HG03175 (cell line): Measurements from ENCODE around the gene EFCAB8.
"Not testable (repeated sequence)": the region's sequence is repeated elsewhere in the genome, so short reads cannot be mapped to it uniquely, and the experiment has no call there.

ENCODE experiments used
- ATAC-seq: cut with Tn5 transposase; IDR thresholded peaks from one replicate; pipeline ENCODE4 v1.9.1; 2021; ENCODE audit warnings: mild to moderate bottlenecking, moderate library complexity; ENCODE audit not compliant: unreplicated experiment

Gene EFCAB8

GRCh38 chr20:32841632-32842031 lies 17.1 kb upstream of the EFCAB8 start:
- ATAC-seq: no peak

- ATAC-seq: no peak
Measured at GRCh38 chr20:32842688-32843524, 15.8 kb upstream of the EFCAB8 start.

- no peak for ATAC-seq
Measured at GRCh38 chr20:32845786-32846185, 12.9 kb upstream of the EFCAB8 start.

- ATAC-seq: no peak
Measured at GRCh38 chr20:32846852-32847251, 11.9 kb upstream of the EFCAB8 start.

- no peak for ATAC-seq
Measured at GRCh38 chr20:32847964-32848363, 10.8 kb upstream of the EFCAB8 start.

GRCh38 chr20:32848846-32849245 lies 9.9 kb upstream of the EFCAB8 start:
- ATAC-seq: no peak

- ATAC-seq: no peak
Measured at GRCh38 chr20:32849577-32849976, 9.1 kb upstream of the EFCAB8 start.

GRCh38 chr20:32855387-32855786 lies 3.3 kb upstream of the EFCAB8 start:
- ATAC-seq: no peak

GRCh38 chr20:32858189-32858588 lies 534 bp upstream of the EFCAB8 start:
- ATAC-seq: no peak

- ATAC-seq: no peak
Measured at GRCh38 chr20:32861446-32861845, 2.7 kb downstream of the EFCAB8 start.

- ATAC-seq: no peak
Measured at GRCh38 chr20:32869562-32869961, 10.8 kb downstream of the EFCAB8 start.

GRCh38 chr20:32870526-32870925 lies 11.8 kb downstream of the EFCAB8 start:
- ATAC-seq: not testable (repeated sequence)

GRCh38 chr20:32870985-32871384 lies 12.3 kb downstream of the EFCAB8 start:
- ATAC-seq: no peak

- ATAC-seq: no peak
Measured at GRCh38 chr20:32871627-32872160, 13.0 kb downstream of the EFCAB8 start.

- no peak for ATAC-seq
Measured at GRCh38 chr20:32872266-32872665, 13.5 kb downstream of the EFCAB8 start.

- no peak for ATAC-seq
Measured at GRCh38 chr20:32875673-32876072, 16.9 kb downstream of the EFCAB8 start.

GRCh38 chr20:32877507-32877906 lies 18.8 kb downstream of the EFCAB8 start:
- no peak for ATAC-seq

GRCh38 chr20:32878820-32879219 lies 20.1 kb downstream of the EFCAB8 start:
- no peak for ATAC-seq

GRCh38 chr20:32879538-32879937 lies 20.8 kb downstream of the EFCAB8 start:
- no peak for ATAC-seq

GRCh38 chr20:32880635-32881034 lies 21.9 kb downstream of the EFCAB8 start:
- no peak for ATAC-seq

GRCh38 chr20:32883081-32883480 lies 24.4 kb downstream of the EFCAB8 start:
- ATAC-seq: no peak

GRCh38 chr20:32885185-32885584 lies 26.5 kb downstream of the EFCAB8 start:
- ATAC-seq: no peak

GRCh38 chr20:32885952-32886351 lies 27.2 kb downstream of the EFCAB8 start:
- no peak for ATAC-seq
